K562 (cell line): ENCODE results near the gene CEP20. TPM values are rescaled to one million over a fixed set of nuclear protein-coding genes. Genes with fewer than 3 reads are reported as not detected.

Experiments
- CUX1 ChIP-seq: fragments of 200-800 bp; sonication (Bioruptor generic); IDR thresholded peaks from 2 replicates; pipeline ENCODE4 v1.6.1; 2016; ENCODE audit warnings: missing genetic modification characterization, missing compliant biosample characterization
- DMBX1 ChIP-seq: fragments of 250-450 bp; sonication (Bioruptor Pico); IDR thresholded peaks from 2 replicates; pipeline ENCODE4 v1.8.0; 2022; ENCODE audit warnings: inconsistent platforms, mild to moderate bottlenecking, moderate library complexity, borderline replicate concordance
- MNT ChIP-seq, 2 experiments: fragments of 450-650 bp; conservative IDR thresholded peaks; 2 replicates each; pipeline ENCODE4 v1.6.1; 2017; ENCODE audit warnings: mild to moderate bottlenecking in 2 of 2, moderate library complexity in 2 of 2
- NFE2L1 ChIP-seq: fragments of 450-650 bp; IDR thresholded peaks from 2 replicates; pipeline ENCODE4 v1.6.1; 2016; ENCODE audit warnings: missing genetic modification characterization, low read depth, mild to moderate bottlenecking, missing compliant biosample characterization, moderate library complexity, borderline replicate concordance
- PCBP2 ChIP-seq: fragments of 200-400 bp; formaldehyde crosslinking; IDR thresholded peaks from 2 replicates; pipeline ENCODE4 v1.6.1; 2018; ENCODE audit warnings: low read length, low read depth, mild to moderate bottlenecking, moderate library complexity; ENCODE audit not compliant: poor library complexity, severe bottlenecking
- SAFB ChIP-seq: fragments of 200-400 bp; formaldehyde crosslinking; IDR thresholded peaks from 2 replicates; pipeline ENCODE4 v1.6.1; 2017; ENCODE audit warnings: low read depth, low read length, borderline replicate concordance
- TAL1 ChIP-seq: fragments of 450-650 bp; IDR thresholded peaks from 2 replicates; pipeline ENCODE4 v1.6.1; 2016; ENCODE audit warnings: mild to moderate bottlenecking
- TFAM ChIP-seq: fragments of 250-450 bp; sonication (Bioruptor Pico); conservative IDR thresholded peaks from 2 replicates; pipeline ENCODE4 v1.5.0; 2021; ENCODE audit warnings: mild to moderate bottlenecking, moderate library complexity
- ZNF133 ChIP-seq: fragments of 250-450 bp; sonication (Bioruptor Pico); IDR thresholded peaks from 2 replicates; pipeline ENCODE4 v1.4.0; 2020; ENCODE audit warnings: mild to moderate bottlenecking
- ZNF165 ChIP-seq: fragments of 250-450 bp; sonication (Bioruptor Pico); IDR thresholded peaks from 2 replicates; pipeline ENCODE4 v1.4.0; 2020; ENCODE audit warnings: borderline replicate concordance
- polyA plus RNA-seq, 8 experiments: library from polyadenylated mRNA; depleted of rRNA in 4 of 8; stranded (reverse) in 5 of 8; unstranded in 3 of 8; fragments of >200 nt; fragmentation: Nextera tagmentation in 2 of 8; fragmentation: Illumina TruSeq in 1 of 8; extraction: Ambion mirVana in 2 of 8; extraction: Trizol in 1 of 8; gene quantifications; 2 replicates each; pipeline versions ENCODE4 v1.2.1 to v1.2.3, GENCODE V29; 2011 to 2014; ENCODE audit warnings: inconsistent platforms in 1 of 8, missing spikeins in 1 of 8
- total RNA-seq, 7 experiments: library from RNA; depleted of rRNA in 6 of 7; stranded (reverse); fragments of >200 nt in 6 of 7; fragmentation: Illumina TruSeq in 2 of 7; extraction: Trizol in 2 of 7; gene quantifications; 2 replicates each; pipeline versions ENCODE4 v1.2.1 to v1.2.3, GENCODE V29; 2011 to 2021; ENCODE audit warnings: low replicate concordance in 1 of 7
- TF ChIP-seq, protein P1 (sequence below): fragments of 450-650 bp; formaldehyde crosslinking; IDR thresholded peaks from 2 replicates; pipeline ENCODE4 v1.4.0; 2020; ENCODE audit warnings: mild to moderate bottlenecking, mixed read lengths
- TF ChIP-seq, protein P2 (sequence below): sonication (generic); formaldehyde crosslinking; IDR thresholded peaks from 2 replicates; pipeline ENCODE4 v1.8.0; 2022; ENCODE audit warnings: mild to moderate bottlenecking, missing genetic modification reagents

The CEP20 gene
- total and polyA plus RNA-seq, 9 of the 15 experiments (the other 6 are each of a cell fraction or from before 2014, with no cell fraction given): 41.3 to 150 (median 104) TPM

DNA sequence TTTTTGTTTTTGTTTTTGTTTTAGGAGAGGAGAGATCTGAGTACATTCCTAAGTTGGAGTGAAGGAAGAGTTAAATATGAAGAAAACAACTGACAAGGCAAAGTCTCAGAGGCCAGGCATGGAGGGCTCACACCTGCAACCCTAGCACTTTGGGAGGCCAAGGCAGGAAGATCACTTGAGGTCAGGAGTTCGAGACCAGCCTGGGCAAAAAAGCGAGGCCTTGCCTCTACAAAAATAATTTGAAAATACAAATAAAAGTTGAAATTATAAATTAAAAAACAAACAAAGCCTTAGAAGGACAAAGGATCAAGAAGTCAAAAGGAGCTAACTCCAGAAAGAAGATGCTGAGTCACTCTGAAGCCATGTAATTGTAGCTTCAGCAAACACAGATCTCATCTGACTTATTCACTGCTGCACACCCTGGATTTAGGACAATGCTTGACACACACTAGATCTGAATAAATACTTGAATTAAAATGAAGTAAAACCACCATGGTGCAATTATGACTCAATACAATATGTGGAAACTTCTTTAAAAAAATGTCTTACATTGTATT lies 9.1 kb downstream of the CEP20 start (continued):
- 0 out of 2 replicates have a peak, but pooled peaks have one; percentile 71 for TF ChIP-seq CUX1
- no peak for TF ChIP-seq DMBX1 (CRISPR knock-in tag)
- peak in 1 of 2 experiments; percentile 30; a peak in 2 of 4 replicates for TF ChIP-seq MNT (conservative IDR thresholded peaks at IDR 0.05)
- TF ChIP-seq TAL1: 0 out of 2 replicates have a peak, but pooled peaks have one; percentile 5
- TF ChIP-seq, protein P1, sequence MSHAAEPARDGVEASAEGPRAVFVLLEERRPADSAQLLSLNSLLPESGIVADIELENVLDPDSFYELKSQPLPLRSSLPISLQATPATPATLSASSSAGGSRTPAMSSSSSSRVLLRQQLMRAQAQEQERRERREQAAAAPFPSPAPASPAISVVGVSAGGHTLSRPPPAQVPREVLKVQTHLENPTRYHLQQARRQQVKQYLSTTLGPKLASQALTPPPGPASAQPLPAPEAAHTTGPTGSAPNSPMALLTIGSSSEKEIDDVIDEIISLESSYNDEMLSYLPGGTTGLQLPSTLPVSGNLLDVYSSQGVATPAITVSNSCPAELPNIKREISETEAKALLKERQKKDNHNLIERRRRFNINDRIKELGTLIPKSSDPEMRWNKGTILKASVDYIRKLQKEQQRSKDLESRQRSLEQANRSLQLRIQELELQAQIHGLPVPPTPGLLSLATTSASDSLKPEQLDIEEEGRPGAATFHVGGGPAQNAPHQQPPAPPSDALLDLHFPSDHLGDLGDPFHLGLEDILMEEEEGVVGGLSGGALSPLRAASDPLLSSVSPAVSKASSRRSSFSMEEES (CRISPR knock-in tag): no peak
- no peak for TF ChIP-seq TFAM (CRISPR knock-in tag)
- TF ChIP-seq PCBP2: no peak
- TF ChIP-seq ZNF133 (CRISPR knock-in tag): no peak
- peak; percentile 96 for TF ChIP-seq NFE2L1 (tag)
- no peak for TF ChIP-seq SAFB
- no peak for TF ChIP-seq ZNF165 (CRISPR knock-in tag)
- TF ChIP-seq, protein P2, sequence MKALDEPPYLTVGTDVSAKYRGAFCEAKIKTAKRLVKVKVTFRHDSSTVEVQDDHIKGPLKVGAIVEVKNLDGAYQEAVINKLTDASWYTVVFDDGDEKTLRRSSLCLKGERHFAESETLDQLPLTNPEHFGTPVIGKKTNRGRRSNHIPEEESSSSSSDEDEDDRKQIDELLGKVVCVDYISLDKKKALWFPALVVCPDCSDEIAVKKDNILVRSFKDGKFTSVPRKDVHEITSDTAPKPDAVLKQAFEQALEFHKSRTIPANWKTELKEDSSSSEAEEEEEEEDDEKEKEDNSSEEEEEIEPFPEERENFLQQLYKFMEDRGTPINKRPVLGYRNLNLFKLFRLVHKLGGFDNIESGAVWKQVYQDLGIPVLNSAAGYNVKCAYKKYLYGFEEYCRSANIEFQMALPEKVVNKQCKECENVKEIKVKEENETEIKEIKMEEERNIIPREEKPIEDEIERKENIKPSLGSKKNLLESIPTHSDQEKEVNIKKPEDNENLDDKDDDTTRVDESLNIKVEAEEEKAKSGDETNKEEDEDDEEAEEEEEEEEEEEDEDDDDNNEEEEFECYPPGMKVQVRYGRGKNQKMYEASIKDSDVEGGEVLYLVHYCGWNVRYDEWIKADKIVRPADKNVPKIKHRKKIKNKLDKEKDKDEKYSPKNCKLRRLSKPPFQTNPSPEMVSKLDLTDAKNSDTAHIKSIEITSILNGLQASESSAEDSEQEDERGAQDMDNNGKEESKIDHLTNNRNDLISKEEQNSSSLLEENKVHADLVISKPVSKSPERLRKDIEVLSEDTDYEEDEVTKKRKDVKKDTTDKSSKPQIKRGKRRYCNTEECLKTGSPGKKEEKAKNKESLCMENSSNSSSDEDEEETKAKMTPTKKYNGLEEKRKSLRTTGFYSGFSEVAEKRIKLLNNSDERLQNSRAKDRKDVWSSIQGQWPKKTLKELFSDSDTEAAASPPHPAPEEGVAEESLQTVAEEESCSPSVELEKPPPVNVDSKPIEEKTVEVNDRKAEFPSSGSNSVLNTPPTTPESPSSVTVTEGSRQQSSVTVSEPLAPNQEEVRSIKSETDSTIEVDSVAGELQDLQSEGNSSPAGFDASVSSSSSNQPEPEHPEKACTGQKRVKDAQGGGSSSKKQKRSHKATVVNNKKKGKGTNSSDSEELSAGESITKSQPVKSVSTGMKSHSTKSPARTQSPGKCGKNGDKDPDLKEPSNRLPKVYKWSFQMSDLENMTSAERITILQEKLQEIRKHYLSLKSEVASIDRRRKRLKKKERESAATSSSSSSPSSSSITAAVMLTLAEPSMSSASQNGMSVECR (CRISPR knock-in tag): no peak
